Germinal center (tissue), 1 donor: ENCODE measurements around the gene CAMTA1.

Experiments
- DNase-seq: peaks from one replicate; pipeline ENCODE4 v3.0.0; 2012; ENCODE audit warnings: mixed read lengths, low spot score

Gene CAMTA1

GRCh38 chr1:7077136-7077535 is 291.9 kb downstream of the CAMTA1 start:
- DNase-seq = no peak

GRCh38 chr1:7077970-7078369 is 292.7 kb downstream of the CAMTA1 start:
- no peak for DNase-seq

GRCh38 chr1:7079637-7080036 is 294.4 kb downstream of the CAMTA1 start:
- DNase-seq = no peak

DNA sequence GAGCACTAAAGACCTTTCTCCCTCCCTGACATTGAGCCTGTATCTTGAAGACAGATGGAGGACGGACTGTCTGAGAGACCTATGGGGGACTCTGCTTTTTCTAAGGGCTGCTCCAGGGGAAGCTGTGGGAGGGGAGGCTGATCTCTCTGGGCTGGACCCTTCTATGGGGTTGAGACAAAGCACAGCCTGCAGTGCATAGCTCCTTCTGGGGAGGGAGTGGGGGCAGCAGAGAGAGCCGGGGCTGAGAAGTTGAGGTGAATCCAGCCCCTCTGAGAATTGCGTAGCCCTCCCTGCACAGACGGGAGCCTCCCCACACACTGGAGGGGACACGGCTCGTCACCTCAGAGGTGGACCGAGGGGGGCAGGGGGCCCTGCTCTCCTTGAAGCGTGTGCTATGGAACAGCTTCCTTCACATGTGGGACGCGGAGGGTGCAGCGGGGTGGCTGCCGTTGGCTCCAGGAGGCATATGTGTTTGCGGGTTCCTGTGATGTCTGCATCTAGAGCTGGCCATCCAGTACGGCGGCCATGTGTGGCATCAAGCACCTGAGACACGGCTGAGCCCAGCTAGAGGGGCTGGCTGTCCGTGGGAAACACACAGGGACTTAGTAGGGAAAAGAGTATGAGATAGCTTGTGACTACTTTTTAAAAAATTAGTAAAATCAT is 299.1 kb downstream of the CAMTA1 start:
- DNase-seq = no peak

DNA sequence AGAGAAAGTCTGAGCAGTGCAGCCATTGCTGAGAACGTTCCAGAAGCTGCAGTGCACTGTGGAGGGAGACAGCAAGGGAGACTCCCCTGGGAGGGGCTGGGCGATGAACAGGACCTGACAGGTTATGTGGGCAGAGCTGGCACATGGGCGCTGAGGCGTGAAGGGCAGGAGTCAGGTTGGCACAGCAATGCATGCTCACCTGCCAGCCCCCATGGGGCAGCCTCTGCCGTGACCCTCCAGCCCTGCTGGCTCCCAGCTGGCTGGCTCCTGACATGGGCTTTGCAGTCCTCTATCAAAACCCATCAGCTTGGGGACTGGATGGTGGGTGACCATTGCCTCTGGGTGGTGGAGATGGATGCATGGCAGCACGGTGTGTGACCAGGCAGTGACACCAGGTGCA is 300.3 kb downstream of the CAMTA1 start:
- no peak for DNase-seq

DNA sequence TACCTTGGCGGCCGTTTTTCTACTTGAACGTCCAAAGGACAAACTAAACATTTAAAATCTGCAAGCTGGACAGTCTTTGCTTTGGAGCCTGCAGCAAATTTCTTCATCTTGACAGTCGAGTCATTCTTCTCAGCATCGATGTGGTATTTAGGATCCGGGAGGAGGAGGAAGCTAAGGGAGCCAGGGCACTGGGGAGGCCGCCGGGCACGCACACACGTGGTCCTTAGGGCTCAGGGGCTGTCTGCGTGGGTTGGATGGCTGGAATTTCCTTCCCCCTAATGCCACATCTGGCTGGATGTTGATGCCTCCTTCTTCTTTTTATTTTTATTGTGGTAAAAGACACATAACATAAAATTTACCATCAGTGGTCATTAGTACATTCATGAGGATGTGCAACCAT is 300.9 kb downstream of the CAMTA1 start:
- DNase-seq = no peak

- DNase-seq = no peak
These were observed 302.6 kb downstream of the CAMTA1 start for GRCh38 chr1:7087888-7088287.

DNA sequence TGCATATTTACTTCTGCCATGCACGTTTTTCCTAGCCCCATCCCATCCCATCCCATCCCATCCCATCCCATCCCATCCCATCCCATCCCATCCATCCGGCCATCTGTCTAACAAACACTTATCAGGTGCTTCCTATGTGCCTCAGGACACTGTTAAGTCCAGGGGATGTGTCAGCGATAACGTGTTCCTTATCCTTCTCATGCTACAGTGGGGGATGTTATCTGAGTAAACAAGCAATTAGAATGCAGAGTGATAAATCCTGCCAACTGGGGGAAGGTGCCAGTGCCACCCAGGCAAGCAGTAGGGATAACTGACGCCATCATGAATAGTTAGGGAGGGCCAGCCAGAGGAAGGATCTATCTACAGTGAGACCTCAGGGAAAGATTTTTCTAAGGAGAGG is 304.2 kb downstream of the CAMTA1 start:
- no peak for DNase-seq

DNA sequence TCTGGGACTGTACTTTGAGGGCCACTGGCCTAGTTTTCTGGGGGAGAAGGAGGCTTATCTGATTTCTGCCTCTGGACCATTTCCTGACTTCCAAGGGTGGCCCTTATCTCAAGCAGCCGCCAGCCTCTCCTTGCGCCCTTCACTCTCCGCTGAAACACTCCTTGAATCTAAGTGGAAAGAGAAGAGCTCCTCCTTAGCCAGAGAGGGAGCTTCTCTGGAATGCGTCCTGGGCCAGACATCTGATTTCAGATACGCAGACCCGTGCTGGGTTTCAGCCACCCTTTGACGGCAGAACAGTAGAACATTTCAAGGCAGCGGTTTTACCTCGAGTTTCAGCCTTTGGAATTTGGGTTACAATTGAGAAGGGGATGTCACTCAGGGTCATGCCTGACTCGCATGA is 308.0 kb downstream of the CAMTA1 start:
- no peak for DNase-seq

DNA sequence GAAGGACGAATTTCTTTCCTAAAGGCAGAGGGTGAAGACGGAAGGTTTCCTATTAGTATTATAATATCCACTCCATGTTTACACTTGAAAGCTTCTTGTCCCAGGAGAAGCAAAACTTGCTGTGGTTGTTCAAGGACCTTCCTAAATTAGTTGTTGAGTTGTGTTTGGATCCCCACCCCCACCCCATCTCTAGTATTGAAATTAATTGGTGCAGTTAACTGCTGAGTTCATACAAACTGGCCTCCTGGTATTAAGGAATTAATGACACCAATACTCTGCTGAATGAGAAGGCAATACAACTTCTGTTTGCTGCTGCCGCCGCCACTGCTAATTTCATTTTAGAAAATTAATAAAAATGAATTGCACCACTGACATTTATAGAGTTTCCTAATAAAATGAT is 308.8 kb downstream of the CAMTA1 start:
- no peak for DNase-seq

DNA sequence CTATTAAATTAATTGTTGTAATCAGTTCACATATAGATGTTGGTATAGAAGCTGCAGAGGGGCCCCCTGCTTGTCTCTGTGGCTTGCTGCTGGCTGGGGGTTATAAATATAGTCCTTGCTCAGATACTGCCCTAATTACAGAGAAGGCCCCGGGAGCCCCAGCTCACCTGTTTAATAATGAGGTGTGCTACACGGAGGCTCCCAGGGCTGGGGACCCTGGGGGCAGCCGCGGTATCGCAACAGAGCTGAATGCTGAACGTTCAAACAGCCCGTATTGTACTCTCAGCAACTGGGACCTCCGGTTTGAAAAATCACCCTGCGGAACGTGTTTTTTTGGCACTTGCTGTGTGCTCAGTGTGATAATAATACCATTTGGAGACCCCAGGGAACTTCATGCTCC is 309.3 kb downstream of the CAMTA1 start:
- no peak for DNase-seq

DNA sequence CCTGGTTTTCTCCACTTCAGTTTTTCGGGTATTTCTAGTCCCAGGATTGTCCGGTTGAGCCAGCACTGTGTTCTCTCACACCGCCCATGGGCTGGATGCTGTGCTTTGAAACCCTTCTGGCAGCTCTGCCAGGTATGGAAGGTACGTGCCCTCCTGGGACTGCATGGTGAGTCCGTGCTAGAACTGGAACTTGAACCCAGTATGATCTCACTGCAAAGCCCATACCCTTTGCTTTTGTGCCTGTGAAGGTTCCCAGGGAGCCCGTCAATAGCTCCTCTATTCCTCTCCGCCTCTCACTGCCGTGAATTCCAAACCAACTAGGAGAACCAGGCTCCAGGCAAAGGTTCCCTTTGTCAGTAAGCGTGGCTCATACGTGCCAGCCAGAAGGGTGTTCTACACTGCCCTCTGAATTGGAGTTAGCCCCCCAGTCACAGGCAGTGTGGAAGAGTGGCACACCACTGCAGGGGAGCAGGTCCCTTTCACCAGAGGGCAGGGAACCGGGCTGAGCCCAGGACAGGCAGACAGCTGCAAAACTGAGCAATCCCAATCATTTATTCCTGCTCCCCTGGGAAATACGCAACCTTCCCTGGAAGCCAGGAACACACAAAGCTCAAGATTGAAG is 310.2 kb downstream of the CAMTA1 start:
- no peak for DNase-seq

- DNase-seq = no peak
These were observed 312.8 kb downstream of the CAMTA1 start for GRCh38 chr1:7097938-7098592.

DNA sequence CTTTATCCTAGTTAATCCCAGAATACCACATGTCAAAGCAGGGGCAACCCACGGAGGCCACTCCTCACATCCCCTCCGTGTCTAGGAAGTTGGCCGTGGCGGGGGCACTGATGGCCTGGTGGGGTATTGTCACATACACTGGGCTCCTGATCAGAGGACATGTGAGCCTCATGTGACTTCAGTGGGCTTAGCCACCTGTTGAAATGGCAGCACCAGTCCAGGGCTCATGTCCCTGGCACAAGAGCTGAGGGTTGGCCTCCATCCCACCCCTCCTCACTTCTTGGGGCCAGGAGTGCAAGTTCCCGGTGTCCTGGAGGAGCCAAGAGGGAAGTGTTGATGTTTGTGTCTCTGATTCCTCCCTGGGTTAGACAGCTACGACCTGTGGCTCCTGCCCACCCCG is 313.4 kb downstream of the CAMTA1 start:
- DNase-seq = no peak

GRCh38 chr1:7100479-7100878 is 315.2 kb downstream of the CAMTA1 start:
- no peak for DNase-seq

GRCh38 chr1:7101187-7101586 is 315.9 kb downstream of the CAMTA1 start:
- DNase-seq = no peak

DNA sequence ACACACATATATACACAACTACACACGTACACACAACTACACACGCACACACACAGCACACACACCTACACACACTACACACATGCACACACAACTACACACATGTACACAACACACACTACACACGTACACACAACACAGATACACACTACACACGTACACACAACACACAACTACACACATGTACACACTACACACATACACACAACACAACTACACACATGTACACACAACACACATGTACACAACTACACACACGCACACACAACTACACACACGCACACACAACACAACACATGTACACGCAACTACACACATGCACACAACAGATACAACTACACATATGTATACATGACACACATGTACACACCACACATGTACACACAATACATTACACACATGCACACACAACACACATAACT is 318.1 kb downstream of the CAMTA1 start:
- no peak for DNase-seq

GRCh38 chr1:7103874-7104273 is 318.6 kb downstream of the CAMTA1 start:
- DNase-seq = no peak

DNA sequence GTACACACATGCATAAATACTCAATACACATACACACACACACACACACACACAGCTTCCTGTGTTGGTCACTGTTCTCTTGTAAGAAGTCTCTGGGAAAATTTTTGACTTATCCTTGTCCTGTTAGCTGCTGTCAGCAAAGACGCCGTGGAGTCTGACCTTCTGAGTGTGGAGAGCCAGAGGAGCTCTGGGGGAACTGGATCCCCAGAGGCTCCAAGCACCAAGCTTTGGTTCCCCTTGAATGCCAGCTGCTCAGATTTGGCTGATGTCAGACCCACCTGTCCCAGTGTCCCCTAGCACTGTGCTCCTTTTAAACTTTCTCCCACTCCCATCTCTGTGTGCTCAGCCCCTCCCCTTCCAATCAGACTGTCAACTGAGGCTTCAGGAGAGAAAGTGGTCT is 319.1 kb downstream of the CAMTA1 start:
- no peak for DNase-seq

DNA sequence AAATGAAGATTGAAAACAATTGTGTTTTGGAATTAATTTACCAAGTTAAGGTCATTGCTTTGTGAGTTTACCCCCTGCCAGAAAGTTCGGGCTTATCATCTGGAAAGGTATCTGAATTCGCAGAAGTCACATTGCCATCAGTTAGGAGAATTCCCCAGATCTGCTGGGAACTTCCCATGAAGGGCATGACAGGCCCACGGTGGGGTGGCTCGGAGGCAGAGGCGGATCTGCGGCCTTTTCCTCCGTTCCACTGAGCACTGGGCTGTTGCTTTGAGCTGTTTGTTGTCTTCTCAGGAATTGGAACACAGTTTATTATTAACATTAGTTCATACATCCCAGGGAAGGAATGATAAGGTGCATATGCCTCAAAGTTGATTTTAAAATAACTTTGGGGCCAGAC is 320.0 kb downstream of the CAMTA1 start:
- no peak for DNase-seq

- no peak for DNase-seq
These were observed 321.3 kb downstream of the CAMTA1 start for GRCh38 chr1:7106442-7107108.

DNA sequence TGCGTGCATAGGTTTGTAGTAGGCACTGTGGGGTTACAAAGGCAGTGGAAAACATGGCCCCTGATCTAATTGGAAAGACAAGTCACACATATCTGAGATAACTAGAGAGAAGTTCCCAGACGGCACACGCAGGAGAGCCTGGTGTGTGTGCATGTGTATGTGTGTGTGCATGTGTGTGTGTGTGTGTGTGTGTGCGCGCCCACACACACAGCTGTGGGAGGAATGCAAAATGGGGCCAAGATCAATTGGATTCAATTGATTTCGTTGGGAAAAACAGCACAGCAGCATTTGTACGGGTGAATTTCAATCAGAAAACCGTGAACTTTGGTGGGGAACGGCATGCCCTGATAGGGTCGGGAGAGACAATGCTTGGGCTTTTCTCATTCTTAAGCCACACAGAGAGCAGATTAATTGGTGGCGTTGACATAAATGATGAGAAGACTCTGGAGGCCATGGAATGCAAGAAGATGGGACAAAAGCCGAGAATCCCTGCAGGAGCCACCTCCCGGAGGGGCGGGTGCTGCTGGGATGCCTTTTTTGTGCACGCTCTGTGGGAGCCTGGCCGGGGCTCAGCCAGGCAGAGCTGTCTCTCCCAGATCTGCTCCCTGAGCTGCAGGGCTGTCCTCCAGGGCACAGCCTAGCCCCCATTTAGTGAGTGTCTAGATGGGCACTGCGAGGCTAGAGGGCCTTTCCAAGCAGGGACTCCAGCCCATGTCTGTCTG is 322.0 kb downstream of the CAMTA1 start:
- DNase-seq = no peak
